Measurements from ENCODE around the gene PJA1. TPM values are rescaled to one million over a fixed set of nuclear protein-coding genes. Genes with fewer than 3 reads are reported as not detected.

Gene PJA1
- total RNA-seq, 1 experiment from 2014 or later, result 43.1 TPM

DNA sequence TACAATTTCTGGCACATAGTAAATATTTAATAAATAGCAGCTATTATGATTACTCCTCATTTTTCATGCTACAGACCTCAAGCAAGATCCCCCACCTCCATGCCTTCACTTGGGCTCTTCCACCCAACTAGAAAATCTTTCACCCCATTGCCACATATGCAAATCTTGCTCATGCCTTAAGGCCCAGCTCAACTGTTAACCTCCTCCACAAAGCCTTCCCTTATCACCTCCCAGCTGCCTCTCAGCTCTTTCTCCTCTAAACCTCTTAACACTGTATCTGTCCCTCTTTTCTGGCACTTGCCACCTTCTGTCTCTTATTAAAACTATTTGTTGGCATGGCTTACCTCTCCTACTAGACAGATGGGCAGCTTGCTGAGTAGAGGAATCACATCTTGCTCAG, 51.5 kb downstream of the PJA1 start:
- peaks cover 3% of the 10 kb centered on the region; the same call in 1 of the 2 replicates for H3K27me3 Mint-ChIP-seq (ENCODE audit: low read depth)
- TF ChIP-seq ATF1 (CRISPR knock-in tag; IDR thresholded peaks at IDR 0.05), result no peak
- TF ChIP-seq ZNF138 (CRISPR knock-in tag; conservative IDR thresholded peaks at IDR 0.05), result no peak
- no peak for TF ChIP-seq ZNF219 (CRISPR knock-in tag; IDR thresholded peaks at IDR 0.05; ENCODE audit: borderline replicate concordance)
- no peak for TF ChIP-seq GABPB1 (CRISPR knock-in tag; IDR thresholded peaks at IDR 0.05)
- TF ChIP-seq ZNF671 (CRISPR knock-in tag; IDR thresholded peaks at IDR 0.05), result no peak
- no peak for TF ChIP-seq ESRRA (CRISPR knock-in tag; IDR thresholded peaks at IDR 0.05; ENCODE audit: borderline replicate concordance)
- TF ChIP-seq, protein P1, sequence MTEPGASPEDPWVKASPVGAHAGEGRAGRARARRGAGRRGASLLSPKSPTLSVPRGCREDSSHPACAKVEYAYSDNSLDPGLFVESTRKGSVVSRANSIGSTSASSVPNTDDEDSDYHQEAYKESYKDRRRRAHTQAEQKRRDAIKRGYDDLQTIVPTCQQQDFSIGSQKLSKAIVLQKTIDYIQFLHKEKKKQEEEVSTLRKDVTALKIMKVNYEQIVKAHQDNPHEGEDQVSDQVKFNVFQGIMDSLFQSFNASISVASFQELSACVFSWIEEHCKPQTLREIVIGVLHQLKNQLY (CRISPR knock-in tag; IDR thresholded peaks at IDR 0.05), result no peak
- TF ChIP-seq, protein P2, sequence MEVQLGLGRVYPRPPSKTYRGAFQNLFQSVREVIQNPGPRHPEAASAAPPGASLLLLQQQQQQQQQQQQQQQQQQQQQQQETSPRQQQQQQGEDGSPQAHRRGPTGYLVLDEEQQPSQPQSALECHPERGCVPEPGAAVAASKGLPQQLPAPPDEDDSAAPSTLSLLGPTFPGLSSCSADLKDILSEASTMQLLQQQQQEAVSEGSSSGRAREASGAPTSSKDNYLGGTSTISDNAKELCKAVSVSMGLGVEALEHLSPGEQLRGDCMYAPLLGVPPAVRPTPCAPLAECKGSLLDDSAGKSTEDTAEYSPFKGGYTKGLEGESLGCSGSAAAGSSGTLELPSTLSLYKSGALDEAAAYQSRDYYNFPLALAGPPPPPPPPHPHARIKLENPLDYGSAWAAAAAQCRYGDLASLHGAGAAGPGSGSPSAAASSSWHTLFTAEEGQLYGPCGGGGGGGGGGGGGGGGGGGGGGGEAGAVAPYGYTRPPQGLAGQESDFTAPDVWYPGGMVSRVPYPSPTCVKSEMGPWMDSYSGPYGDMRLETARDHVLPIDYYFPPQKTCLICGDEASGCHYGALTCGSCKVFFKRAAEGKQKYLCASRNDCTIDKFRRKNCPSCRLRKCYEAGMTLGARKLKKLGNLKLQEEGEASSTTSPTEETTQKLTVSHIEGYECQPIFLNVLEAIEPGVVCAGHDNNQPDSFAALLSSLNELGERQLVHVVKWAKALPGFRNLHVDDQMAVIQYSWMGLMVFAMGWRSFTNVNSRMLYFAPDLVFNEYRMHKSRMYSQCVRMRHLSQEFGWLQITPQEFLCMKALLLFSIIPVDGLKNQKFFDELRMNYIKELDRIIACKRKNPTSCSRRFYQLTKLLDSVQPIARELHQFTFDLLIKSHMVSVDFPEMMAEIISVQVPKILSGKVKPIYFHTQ (CRISPR knock-in tag; IDR thresholded peaks at IDR 0.05), result no peak
- TF ChIP-seq, protein P3, sequence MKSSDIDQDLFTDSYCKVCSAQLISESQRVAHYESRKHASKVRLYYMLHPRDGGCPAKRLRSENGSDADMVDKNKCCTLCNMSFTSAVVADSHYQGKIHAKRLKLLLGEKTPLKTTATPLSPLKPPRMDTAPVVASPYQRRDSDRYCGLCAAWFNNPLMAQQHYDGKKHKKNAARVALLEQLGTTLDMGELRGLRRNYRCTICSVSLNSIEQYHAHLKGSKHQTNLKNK (CRISPR knock-in tag; IDR thresholded peaks at IDR 0.05), result no peak
- no peak for ATAC-seq

More for the DNA sequence above, 51.5 kb downstream of the PJA1 start:
- Mint-ChIP-seq H3K27ac (no peak overlapping the region; the same call in 1 of the 2 replicates), H3K4me3 (no peak overlapping the region), H3K9me3 (no peaks in the 10 kb centered on the region), H3K36me3 (no peaks in the 10 kb centered on the region), H3K4me1 (peaks cover 11% of the 10 kb centered on the region)
- ChIA-PET POLR2A (no interaction called here), CTCF (interaction anchor here (1.9 kb wide), 1 partner anchor 20 kb away, joined by 4 read pairs; no protein-coding TSS in a partner anchor)
- DNase-seq (ENCODE audit: low spot score), result no peak

All from WTC11 (cell line).